ENCODE data around the gene SNX24. TPM values are rescaled to one million over a fixed set of nuclear protein-coding genes. Genes with fewer than 3 reads are reported as not detected.

SNX24 gene
- total RNA-seq, 1 experiment from 2014 or later = 13.9 TPM

GRCh38 chr5:122902263-122902662, 56.9 kb downstream of the SNX24 start:
- Mint-ChIP-seq H3K4me1 (peaks cover 3 to 4% of the 10 kb centered on the region in 2 experiments), H3K4me3 (no peak overlapping the region), H3K27ac (no peak overlapping the region), H3K27me3 (ENCODE audit: low read depth) (no peaks in the 10 kb centered on the region), H3K9me3 (no peaks in the 10 kb centered on the region), H3K36me3 (ENCODE audit: insufficient read depth in 1 of 3, low read depth in 3 of 3) (no peaks in the 10 kb centered on the region)
- Histone ChIP-seq H3K14ac (ENCODE audit: insufficient read depth, low read length) (no peak overlapping the region), H3K79me2 (ENCODE audit: insufficient read depth, low read length) (no peaks in the 10 kb centered on the region), H3K9ac (ENCODE audit: extremely low read depth, insufficient read length, low read length) (no peak overlapping the region), H2BK20ac (ENCODE audit: low read depth, low read length, poor library complexity, severe bottlenecking) (no peak overlapping the region), H4K91ac (ENCODE audit: insufficient read length, low read depth, low read length) (no peak overlapping the region), H2AK5ac (ENCODE audit: insufficient read length, low read length) (no peak overlapping the region), H2BK5ac (ENCODE audit: insufficient read length, low read length) (no peak overlapping the region), H3K4me1 (ENCODE audit: insufficient read depth, low read length) (no peaks in the 10 kb centered on the region), H3K4me2 (ENCODE audit: insufficient read depth, insufficient read length, low read length) (no peak overlapping the region), H3K4ac (ENCODE audit: low read depth, low read length) (no peak overlapping the region), H2BK120ac (ENCODE audit: low read depth, low read length, poor library complexity, severe bottlenecking) (no peak overlapping the region), H3K27me3 (ENCODE audit: insufficient read depth, low read length) (no peaks in the 10 kb centered on the region), H4K8ac (replicated peaks; ENCODE audit: insufficient read length, low read depth, low read length) (no peak overlapping the region), H3K18ac (ENCODE audit: insufficient read length, low read depth, low read length) (no peak overlapping the region), H2BK15ac (ENCODE audit: low read depth, low read length) (no peak overlapping the region), H3K56ac (ENCODE audit: insufficient read length, low read depth, low read length) (no peak overlapping the region), H3K79me1 (ENCODE audit: insufficient read depth, low read depth, low read length, poor library complexity, severe bottlenecking) (no peaks in the 10 kb centered on the region), H3T11ph (ENCODE audit: low read length) (no peak overlapping the region), H3K9me3 (ENCODE audit: control insufficient read depth, low read depth, low read length) (no peaks in the 10 kb centered on the region), H3K23ac (ENCODE audit: insufficient read length, low read depth, low read length) (no peak overlapping the region), H3K23me2 (ENCODE audit: insufficient read length, low read depth, low read length, poor library complexity, severe bottlenecking) (no peaks in the 10 kb centered on the region), H2AFZ (ENCODE audit: low read length) (no peak overlapping the region), H2BK12ac (ENCODE audit: insufficient read length, low read depth, low read length) (no peak overlapping the region), H4K5ac (ENCODE audit: insufficient read length, low read depth, low read length) (no peak overlapping the region), H3K27ac (ENCODE audit: insufficient read length, low read depth, low read length) (no peak overlapping the region), H4K20me1 (ENCODE audit: control insufficient read depth, insufficient read depth, insufficient read length) (no peaks in the 10 kb centered on the region)
- WGBS (ENCODE audit: extremely low coverage, insufficient read length, low lambda C conversion rate) = no CpG with 5 or more reads among the region's 1 CpG
- TF ChIP-seq CTCF (conservative IDR thresholded peaks at IDR 0.05) = no peak
- DNase-seq = no peak
